ENCODE results near the gene SLC40A1.

SLC40A1 gene

GRCh38 chr2:189561371-189562038 is 19.1 kb downstream of the SLC40A1 start:
- no peak for DNase-seq

GRCh38 chr2:189560273-189560586 is 20.4 kb downstream of the SLC40A1 start:
- no peak for DNase-seq

GRCh38 chr2:189559579-189560272 is 20.9 kb downstream of the SLC40A1 start:
- DNase-seq: no peak

- no peak for DNase-seq
Measured at GRCh38 chr2:189558516-189559272, 21.9 kb downstream of the SLC40A1 start.

GRCh38 chr2:189557373-189557772 is 23.2 kb downstream of the SLC40A1 start:
- no peak for DNase-seq

GRCh38 chr2:189556526-189556925 is 24.1 kb downstream of the SLC40A1 start:
- DNase-seq: no peak

GRCh38 chr2:189555232-189555631 is 25.4 kb downstream of the SLC40A1 start:
- DNase-seq: no peak

- no peak for DNase-seq
Measured at GRCh38 chr2:189553504-189554088, 27.0 kb downstream of the SLC40A1 start.

- DNase-seq: no peak
Measured at GRCh38 chr2:189552991-189553404, 27.6 kb downstream of the SLC40A1 start.

- DNase-seq: no peak
Measured at GRCh38 chr2:189552334-189552990, 28.1 kb downstream of the SLC40A1 start.

- no peak for DNase-seq
Measured at GRCh38 chr2:189551808-189552207, 28.8 kb downstream of the SLC40A1 start.

- DNase-seq: no peak
Measured at GRCh38 chr2:189549449-189549832, 31.1 kb downstream of the SLC40A1 start.

GRCh38 chr2:189548666-189549448 is 31.7 kb downstream of the SLC40A1 start:
- DNase-seq: no peak

- DNase-seq: no peak
Measured at GRCh38 chr2:189545418-189545817, 35.2 kb downstream of the SLC40A1 start.

- no peak for DNase-seq
Measured at GRCh38 chr2:189544318-189545042, 36.1 kb downstream of the SLC40A1 start.

- no peak for DNase-seq
Measured at GRCh38 chr2:189543367-189543766, 37.2 kb downstream of the SLC40A1 start.

GRCh38 chr2:189542145-189542882 is 38.3 kb downstream of the SLC40A1 start:
- no peak for DNase-seq

GRCh38 chr2:189541591-189541990 is 39.0 kb downstream of the SLC40A1 start:
- no peak for DNase-seq

- no peak for DNase-seq
Measured at GRCh38 chr2:189540551-189540950, 40.0 kb downstream of the SLC40A1 start.

- no peak for DNase-seq
Measured at GRCh38 chr2:189538402-189538801, 42.2 kb downstream of the SLC40A1 start.

- no peak for DNase-seq
Measured at GRCh38 chr2:189536830-189537229, 43.8 kb downstream of the SLC40A1 start.

All from stimulated activated CD4-positive, alpha-beta T cell treated with anti-CD3 and anti-CD28 coated beads, Interleukin-15, amount 100 ng/mL, for 24 hours (primary cell).